ENCODE data around the gene CCDC91.

The CCDC91 gene

DNA sequence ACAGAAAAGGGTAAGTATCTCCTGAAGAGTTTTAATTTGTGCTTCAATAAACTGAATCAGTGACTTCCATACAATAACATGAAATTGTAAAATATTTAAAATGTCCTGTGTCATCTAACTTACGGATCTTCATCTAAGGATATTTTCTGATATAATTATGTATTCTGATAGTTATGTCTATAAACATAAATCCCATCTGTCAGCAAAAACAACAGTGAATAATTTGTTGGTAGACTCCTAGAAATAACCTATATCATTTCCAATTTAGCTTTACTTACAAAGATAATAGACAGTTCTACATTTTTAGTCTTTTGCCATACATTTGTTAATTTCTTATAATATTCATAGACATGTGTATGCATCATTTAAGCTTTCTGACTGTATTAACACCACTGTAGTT, 293.9 kb downstream of the CCDC91 start:
- no peak overlapping the region for H3K4me3 ChIP-seq (ENCODE audit: low read depth, low read length)
- no peak for DNase-seq (ENCODE audit: low read depth)
- TF ChIP-seq, protein P1, sequence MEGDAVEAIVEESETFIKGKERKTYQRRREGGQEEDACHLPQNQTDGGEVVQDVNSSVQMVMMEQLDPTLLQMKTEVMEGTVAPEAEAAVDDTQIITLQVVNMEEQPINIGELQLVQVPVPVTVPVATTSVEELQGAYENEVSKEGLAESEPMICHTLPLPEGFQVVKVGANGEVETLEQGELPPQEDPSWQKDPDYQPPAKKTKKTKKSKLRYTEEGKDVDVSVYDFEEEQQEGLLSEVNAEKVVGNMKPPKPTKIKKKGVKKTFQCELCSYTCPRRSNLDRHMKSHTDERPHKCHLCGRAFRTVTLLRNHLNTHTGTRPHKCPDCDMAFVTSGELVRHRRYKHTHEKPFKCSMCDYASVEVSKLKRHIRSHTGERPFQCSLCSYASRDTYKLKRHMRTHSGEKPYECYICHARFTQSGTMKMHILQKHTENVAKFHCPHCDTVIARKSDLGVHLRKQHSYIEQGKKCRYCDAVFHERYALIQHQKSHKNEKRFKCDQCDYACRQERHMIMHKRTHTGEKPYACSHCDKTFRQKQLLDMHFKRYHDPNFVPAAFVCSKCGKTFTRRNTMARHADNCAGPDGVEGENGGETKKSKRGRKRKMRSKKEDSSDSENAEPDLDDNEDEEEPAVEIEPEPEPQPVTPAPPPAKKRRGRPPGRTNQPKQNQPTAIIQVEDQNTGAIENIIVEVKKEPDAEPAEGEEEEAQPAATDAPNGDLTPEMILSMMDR (IDR thresholded peaks at IDR 0.05; ENCODE audit: low read depth, low read length, missing control alignments) = no peak

DNA sequence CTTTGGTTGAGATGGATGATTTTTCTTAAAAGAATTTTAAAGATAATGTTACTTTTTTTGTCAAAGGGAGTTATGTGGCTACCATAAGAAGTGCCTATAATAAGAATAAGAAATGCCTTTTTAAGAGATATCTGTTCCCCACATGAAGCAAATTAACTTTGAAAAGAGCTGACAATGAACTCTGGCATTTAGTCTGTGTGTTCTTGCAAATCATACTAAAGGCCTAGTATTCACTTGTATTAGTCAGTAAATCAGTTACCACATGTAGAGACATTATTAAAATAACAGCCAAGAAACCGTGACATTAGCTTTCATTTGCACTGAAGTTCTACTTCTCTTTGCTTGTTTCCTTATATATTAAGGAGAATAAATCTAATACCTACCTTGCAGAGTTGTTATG, 296.3 kb downstream of the CCDC91 start:
- no peak overlapping the region for H3K4me3 ChIP-seq (ENCODE audit: low read depth, low read length)
- TF ChIP-seq, protein P1 (IDR thresholded peaks at IDR 0.05; ENCODE audit: low read depth, low read length, missing control alignments) = no peak
- DNase-seq (ENCODE audit: low read depth) = no peak

DNA sequence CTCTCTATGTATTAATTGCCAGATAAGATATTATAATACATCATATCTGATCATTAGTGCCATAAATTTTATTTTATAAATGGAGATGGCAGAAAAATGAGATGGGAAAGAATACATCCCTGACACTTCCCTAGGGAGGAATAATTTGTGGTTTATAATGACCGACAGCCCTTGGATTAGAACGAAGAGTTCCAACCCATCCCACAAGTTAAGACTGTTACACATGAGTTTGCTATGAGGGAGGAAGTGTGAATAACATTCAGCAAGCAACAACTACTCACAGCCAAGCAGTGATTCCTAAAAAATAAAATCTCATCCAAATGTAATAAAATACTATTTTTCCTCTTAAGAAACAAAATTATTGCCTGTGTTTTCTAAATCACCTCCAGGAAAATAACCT, 299.0 kb downstream of the CCDC91 start:
- DNase-seq (ENCODE audit: low read depth) = no peak
- no peak overlapping the region for H3K4me3 ChIP-seq (ENCODE audit: low read depth, low read length)
- TF ChIP-seq, protein P1 (IDR thresholded peaks at IDR 0.05; ENCODE audit: low read depth, low read length, missing control alignments) = no peak

DNA sequence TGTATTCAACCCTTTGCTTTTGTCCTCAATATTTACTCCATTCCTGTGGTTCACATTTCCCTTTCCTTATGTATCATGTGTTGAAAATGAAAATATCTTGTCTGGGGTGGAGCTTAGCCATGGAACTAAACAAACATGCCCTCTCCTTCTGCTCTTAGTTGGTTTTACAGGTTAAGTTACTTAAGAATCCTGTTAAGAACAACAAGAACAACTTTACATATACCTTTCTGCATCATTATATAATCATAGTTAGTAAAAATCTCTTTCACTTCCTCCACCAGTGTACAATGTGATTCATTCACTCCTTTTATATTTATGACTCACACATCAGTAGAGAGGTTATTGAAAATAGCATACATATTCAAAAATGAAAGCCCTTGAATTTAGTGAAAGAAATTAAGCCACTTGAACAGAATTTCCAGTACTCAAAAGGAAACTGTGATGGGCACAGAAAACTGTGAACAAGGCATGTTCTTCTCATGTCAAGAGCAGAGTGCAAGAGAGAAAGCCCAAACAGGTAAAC, 307.7 kb downstream of the CCDC91 start:
- TF ChIP-seq, protein P1 (IDR thresholded peaks at IDR 0.05; ENCODE audit: low read depth, low read length, missing control alignments) = no peak
- DNase-seq (ENCODE audit: low read depth) = no peak
- H3K4me3 ChIP-seq (ENCODE audit: low read depth, low read length) = no peak overlapping the region

DNA sequence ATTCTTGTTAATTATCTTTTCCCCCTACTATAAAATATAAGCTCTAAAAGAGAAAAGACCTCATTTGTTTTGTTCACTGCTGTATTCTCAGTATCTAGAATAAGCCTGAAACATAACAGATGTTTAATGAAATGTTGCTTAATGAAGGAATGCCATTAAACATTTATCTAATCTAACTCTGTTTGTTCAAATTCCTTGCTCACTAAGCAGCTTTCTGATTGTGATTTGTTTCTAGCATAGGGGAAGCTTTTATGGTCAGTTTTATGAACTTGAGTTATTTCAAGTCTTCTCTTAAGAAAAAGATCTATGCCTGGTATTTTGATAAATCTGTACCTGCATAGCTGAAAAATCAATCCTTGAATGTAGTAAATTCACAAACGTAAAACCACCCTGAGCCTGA, 308.6 kb downstream of the CCDC91 start:
- no peak overlapping the region for H3K4me3 ChIP-seq (ENCODE audit: low read depth, low read length)
- no peak for DNase-seq (ENCODE audit: low read depth)
- TF ChIP-seq, protein P1 (IDR thresholded peaks at IDR 0.05; ENCODE audit: low read depth, low read length, missing control alignments) = no peak

DNA sequence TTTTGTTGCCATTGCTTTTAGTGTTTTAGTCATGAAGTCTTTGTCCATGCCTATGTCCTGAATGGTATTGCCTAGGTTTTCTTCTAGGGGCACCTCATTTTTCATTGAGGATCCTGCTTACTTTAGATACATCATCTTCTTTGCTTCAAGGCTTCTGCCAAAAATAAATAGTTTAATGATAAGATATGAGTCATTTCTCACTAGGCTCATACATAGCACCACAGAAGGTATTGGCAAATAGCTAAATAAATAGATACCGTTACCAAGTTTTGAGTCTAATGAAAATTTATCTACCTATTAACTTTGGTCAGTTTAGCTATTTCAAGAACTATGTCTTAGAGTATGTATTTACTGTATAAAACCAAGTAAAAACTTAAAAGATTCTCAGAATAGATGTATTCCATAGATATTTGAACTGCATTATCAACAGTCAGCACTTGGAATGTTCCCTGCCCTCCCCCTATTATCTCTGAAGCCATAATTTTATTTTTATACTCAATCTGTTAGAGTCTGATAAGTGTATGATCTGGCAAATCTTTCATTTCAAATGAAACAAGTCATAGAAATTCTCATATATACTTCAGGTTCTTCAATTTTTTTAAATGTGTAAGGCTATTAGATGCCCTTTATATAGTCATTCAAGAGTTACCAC, 310.2 kb downstream of the CCDC91 start:
- no peak for DNase-seq (ENCODE audit: low read depth)
- H3K4me3 ChIP-seq (ENCODE audit: low read depth, low read length) = no peak overlapping the region
- TF ChIP-seq, protein P1 (IDR thresholded peaks at IDR 0.05; ENCODE audit: low read depth, low read length, missing control alignments) = no peak

DNA sequence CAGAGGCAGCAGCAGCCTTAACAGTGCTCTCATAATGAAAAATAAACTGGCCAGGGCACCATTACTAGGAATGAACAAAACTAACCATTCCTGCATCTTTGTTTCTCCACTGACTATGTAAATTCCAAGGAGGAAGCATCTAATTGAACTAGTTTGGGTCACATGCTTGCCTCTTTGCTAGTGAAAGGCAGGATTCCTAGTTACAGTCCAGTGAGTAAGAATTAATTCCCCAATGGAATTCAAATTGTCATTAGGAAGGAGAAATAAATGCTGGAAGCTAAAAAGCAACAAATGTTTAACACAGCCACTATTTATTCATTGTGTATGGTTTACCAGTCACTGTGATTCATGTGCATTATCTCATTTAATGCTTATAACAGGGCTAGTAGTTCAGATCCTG, 316.0 kb downstream of the CCDC91 start:
- no peak for DNase-seq (ENCODE audit: low read depth)
- TF ChIP-seq, protein P1 (IDR thresholded peaks at IDR 0.05; ENCODE audit: low read depth, low read length, missing control alignments) = no peak
- no peak overlapping the region for H3K4me3 ChIP-seq (ENCODE audit: low read depth, low read length)

Data from GM12864 (cell line).